ENCODE results near the gene TSPYL4.

GRCh38 chr6:116244284-116244683 is 9.6 kb downstream of the TSPYL4 start:
- TF ChIP-seq MYC (IDR thresholded peaks at IDR 0.05; ENCODE audit: low read depth, low read length) (no peak), CTCF (IDR thresholded peaks at IDR 0.05; ENCODE audit: extremely low read depth in 1 of 2, insufficient read depth in 1 of 2, low read depth in 1 of 2, low read length in 2 of 2) (no peak)

All from endothelial cell of umbilical vein (primary cell).